DOHH2 (cell line): ENCODE measurements around the gene BDP1.
"Not testable (repeated sequence)": the region's sequence is repeated elsewhere in the genome, so short reads cannot be mapped to it uniquely, and the experiment has no call there.

Experiments used
- H3F3A ChIP-seq: fragments of 200-600 bp; sonication (generic), shearing (Covaris generic); 2 replicates; pipeline ENCODE4 v1.6.0; 2016; ENCODE audit warnings: antibody characterized with exemption, mild to moderate bottlenecking; ENCODE audit not compliant: control insufficient read depth, insufficient read depth
- H3K27ac ChIP-seq: fragments of 200-600 bp; sonication (generic); 2 replicates; pipeline ENCODE4 v1.5.1; 2014; ENCODE audit warnings: low read depth, mild to moderate bottlenecking, low read length, moderate library complexity
- H3K27me3 ChIP-seq: fragments of 200-600 bp; sonication (generic); 2 replicates; pipeline ENCODE4 v1.6.1; 2014; ENCODE audit warnings: mild to moderate bottlenecking, low read length, mixed read lengths; ENCODE audit not compliant: control insufficient read depth
- H3K36me3 ChIP-seq: fragments of 200-600 bp; sonication (generic); 2 replicates; pipeline ENCODE4 v1.6.1; 2014; ENCODE audit warnings: mild to moderate bottlenecking, low read length, moderate library complexity, mixed read lengths; ENCODE audit not compliant: control insufficient read depth
- H3K4me1 ChIP-seq: fragments of 200-600 bp; sonication (generic); 2 replicates; pipeline ENCODE4 v1.6.1; 2014; ENCODE audit warnings: mild to moderate bottlenecking, low read length, mixed read lengths; ENCODE audit not compliant: control insufficient read depth
- H3K4me2 ChIP-seq: fragments of 200-600 bp; sonication (generic); 2 replicates; pipeline ENCODE4 v1.6.0; 2014; ENCODE audit warnings: mild to moderate bottlenecking, low read length, moderate library complexity
- H3K4me3 ChIP-seq: fragments of 200-600 bp; sonication (generic); 2 replicates; pipeline ENCODE4 v1.5.1; 2014; ENCODE audit warnings: mild to moderate bottlenecking, low read length, mixed read lengths
- H3K79me2 ChIP-seq: fragments of 200-600 bp; sonication (generic); 2 replicates; pipeline ENCODE4 v1.6.1; 2014; ENCODE audit warnings: mild to moderate bottlenecking, low read length, mixed read lengths; ENCODE audit not compliant: control insufficient read depth
- H3K9me2 ChIP-seq: fragments of 200-600 bp; sonication (generic); replicated peaks from 2 replicates; pipeline ENCODE4 v1.6.1; 2014; ENCODE audit warnings: mild to moderate bottlenecking, low read length, mixed read lengths; ENCODE audit not compliant: control insufficient read depth
- H3K9me3 ChIP-seq: fragments of 200-600 bp; sonication (generic); 2 replicates; pipeline ENCODE4 v1.6.1; 2014; ENCODE audit warnings: antibody characterized with exemption, low read length, mixed read lengths; ENCODE audit not compliant: control insufficient read depth, insufficient read depth
- H4K20me1 ChIP-seq: fragments of 200-600 bp; sonication (generic); 2 replicates; pipeline ENCODE4 v1.6.0; 2014; ENCODE audit warnings: low read depth, mild to moderate bottlenecking, antibody characterized with exemption, low read length, moderate library complexity; ENCODE audit not compliant: control insufficient read depth, insufficient read depth
- EZH2phosphoT487 ChIP-seq: fragments of 200-600 bp; sonication (generic); IDR thresholded peaks from 2 replicates; pipeline ENCODE4 v1.6.1; 2017; ENCODE audit warnings: borderline replicate concordance, mild to moderate bottlenecking, antibody characterized with exemption, low read length, moderate library complexity, mixed read lengths
- TF ChIP-seq, protein P1 (sequence below): fragments of 200-600 bp; sonication (generic); IDR thresholded peaks from one replicate; pipeline ENCODE4 v1.5.1; 2014; ENCODE audit warnings: antibody characterized with exemption, mild to moderate bottlenecking, low read depth, low read length; ENCODE audit not compliant: poor library complexity, severe bottlenecking

Gene BDP1

DNA sequence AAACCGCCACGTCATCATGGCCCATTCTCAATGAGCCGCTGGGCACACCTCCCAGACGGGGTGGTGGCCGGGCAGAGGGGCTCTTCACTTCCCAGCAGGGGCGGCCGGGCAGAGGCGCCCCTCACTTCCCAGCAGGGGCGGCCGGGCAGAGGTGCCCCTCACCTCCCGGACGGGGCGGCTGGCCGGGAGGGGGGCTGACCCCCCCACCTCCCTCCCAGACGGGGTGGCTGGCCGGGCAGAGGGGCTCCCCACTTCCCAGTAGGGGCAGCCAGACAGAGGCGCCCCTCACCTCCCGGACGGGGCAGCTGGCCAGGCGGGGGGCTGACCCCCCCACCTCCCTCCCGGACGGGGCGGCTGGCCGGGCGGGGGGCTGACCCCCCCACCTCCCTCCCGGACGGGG lies 96.1 kb downstream of the BDP1 start:
- H3K27me3 ChIP-seq, H3K9me2 ChIP-seq, H3K4me3 ChIP-seq, H3K4me1 ChIP-seq, H4K20me1 ChIP-seq, H3K27ac ChIP-seq, H3F3A ChIP-seq, H3K79me2 ChIP-seq, H3K9me3 ChIP-seq, H3K4me2 ChIP-seq: not testable (repeated sequence)
- H3K36me3 ChIP-seq, result peaks cover 65% of the 10 kb centered on the region

DNA sequence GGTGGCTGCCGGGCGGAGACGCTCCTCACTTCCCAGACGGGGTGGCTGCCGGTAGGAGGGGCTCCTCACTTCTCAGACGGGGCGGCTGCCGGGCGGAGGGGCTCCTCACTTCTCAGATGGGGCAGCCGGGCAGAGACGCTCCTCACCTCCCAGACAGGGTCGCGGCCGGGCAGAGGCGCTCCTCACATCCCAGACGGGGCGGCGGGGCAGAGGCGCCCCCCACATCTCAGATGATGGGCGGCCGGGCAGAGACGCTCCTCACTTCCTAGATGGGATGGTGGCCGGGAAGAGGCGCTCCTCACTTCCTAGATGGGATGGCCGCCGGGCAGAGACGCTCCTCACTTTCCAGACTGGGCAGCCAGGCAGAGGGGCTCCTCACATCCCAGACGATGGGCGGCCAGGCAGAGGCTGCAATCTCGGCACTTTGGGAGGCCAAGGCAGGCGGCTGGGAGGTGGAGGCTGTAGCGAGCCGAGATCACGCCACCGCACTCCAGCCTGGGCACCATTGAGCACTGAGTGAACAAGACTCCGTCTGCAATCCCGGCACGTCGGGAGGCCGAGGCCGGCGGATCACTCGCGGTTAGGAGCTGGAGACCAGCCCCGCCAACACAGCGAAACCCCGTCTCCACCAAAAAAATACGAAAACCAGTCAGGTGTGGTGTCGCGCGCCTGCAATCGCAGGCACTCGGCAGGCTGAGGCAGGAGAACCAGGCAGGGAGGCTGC lies 96.7 kb downstream of the BDP1 start:
- H3K36me3 ChIP-seq, result peaks cover 66% of the 10 kb centered on the region
- not testable (repeated sequence) for H3K4me2 ChIP-seq, H3K27ac ChIP-seq, H3K79me2 ChIP-seq, H3K4me1 ChIP-seq, H3F3A ChIP-seq, H3K27me3 ChIP-seq, H3K9me2 ChIP-seq, H3K4me3 ChIP-seq, H3K9me3 ChIP-seq, H4K20me1 ChIP-seq

DNA sequence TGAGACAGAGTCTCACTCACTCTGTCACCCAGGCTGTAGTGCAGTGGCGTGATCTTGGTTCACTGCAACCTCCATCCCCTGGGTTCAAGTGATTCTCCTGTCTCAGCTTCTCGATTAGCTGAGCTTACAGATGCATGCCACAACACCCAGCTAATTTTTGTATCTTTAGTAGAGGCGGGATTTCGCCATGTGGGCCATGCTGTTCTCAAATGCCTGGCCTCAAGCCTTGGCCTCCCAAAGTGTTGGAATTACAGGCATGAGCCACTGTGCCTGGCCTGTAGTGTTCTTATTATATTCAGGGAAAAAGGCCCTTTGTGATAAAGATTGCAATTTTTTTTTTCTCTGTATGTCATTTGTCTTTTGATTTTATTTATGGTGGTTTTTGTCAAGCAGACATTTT lies 107.7 kb downstream of the BDP1 start:
- H3F3A ChIP-seq, result no peaks in the 10 kb centered on the region
- no peaks in the 10 kb centered on the region for H4K20me1 ChIP-seq
- H3K4me2 ChIP-seq, result no peak overlapping the region
- no peaks in the 10 kb centered on the region for H3K9me2 ChIP-seq
- TF ChIP-seq, protein P1, sequence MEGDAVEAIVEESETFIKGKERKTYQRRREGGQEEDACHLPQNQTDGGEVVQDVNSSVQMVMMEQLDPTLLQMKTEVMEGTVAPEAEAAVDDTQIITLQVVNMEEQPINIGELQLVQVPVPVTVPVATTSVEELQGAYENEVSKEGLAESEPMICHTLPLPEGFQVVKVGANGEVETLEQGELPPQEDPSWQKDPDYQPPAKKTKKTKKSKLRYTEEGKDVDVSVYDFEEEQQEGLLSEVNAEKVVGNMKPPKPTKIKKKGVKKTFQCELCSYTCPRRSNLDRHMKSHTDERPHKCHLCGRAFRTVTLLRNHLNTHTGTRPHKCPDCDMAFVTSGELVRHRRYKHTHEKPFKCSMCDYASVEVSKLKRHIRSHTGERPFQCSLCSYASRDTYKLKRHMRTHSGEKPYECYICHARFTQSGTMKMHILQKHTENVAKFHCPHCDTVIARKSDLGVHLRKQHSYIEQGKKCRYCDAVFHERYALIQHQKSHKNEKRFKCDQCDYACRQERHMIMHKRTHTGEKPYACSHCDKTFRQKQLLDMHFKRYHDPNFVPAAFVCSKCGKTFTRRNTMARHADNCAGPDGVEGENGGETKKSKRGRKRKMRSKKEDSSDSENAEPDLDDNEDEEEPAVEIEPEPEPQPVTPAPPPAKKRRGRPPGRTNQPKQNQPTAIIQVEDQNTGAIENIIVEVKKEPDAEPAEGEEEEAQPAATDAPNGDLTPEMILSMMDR, result no peak
- TF ChIP-seq EZH2phosphoT487, result no peak
- H3K79me2 ChIP-seq, result no peaks in the 10 kb centered on the region
- H3K4me1 ChIP-seq, result no peaks in the 10 kb centered on the region
- no peak overlapping the region for H3K4me3 ChIP-seq
- H3K27me3 ChIP-seq, result no peaks in the 10 kb centered on the region
- H3K27ac ChIP-seq, result no peak overlapping the region
- peaks cover 69% of the 10 kb centered on the region for H3K36me3 ChIP-seq
- H3K9me3 ChIP-seq, result no peaks in the 10 kb centered on the region

DNA sequence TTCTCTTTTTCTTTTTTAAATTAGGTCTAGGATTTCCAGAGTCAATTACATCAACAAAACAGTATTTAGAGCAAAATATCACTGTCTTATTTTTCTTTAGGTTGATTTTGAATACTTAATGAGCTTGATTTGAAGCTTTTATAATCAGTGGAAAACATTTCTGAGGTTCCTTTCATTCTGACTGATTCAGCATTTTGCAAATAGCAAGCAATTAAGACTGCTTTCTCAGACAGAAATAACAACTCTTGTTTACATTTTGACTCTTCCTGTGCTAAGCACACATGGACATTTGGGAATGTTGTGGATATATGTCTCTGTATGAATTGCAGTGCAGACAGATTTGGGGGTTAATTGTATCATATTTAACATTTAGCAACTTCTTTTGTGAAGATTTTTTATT lies 109.4 kb downstream of the BDP1 start:
- Histone ChIP-seq H3K4me3 (no peak overlapping the region), H4K20me1 (0 out of 2 replicates have a peak, but pooled peaks cover 2% of the 10 kb centered on the region), H3K27ac (no peak overlapping the region), H3K4me1 (no peaks in the 10 kb centered on the region), H3F3A (no peaks in the 10 kb centered on the region), H3K36me3 (peaks cover 58% of the 10 kb centered on the region), H3K79me2 (no peaks in the 10 kb centered on the region), H3K9me3 (no peaks in the 10 kb centered on the region), H3K27me3 (no peaks in the 10 kb centered on the region), H3K9me2 (no peaks in the 10 kb centered on the region), H3K4me2 (no peak overlapping the region)
- TF ChIP-seq EZH2phosphoT487, result no peak
- TF ChIP-seq, protein P1, result no peak
